DND-41 (cell line): Measurements from ENCODE around the gene HNRNPA1L2.
"Not testable (repeated sequence)": the region's sequence is repeated elsewhere in the genome, so short reads cannot be mapped to it uniquely, and the experiment has no call there.

Experiments
- ATAC-seq: fragments of 200-7000 bp; cut with Tn5 transposase; 3 replicates; pipeline ENCODE4 v1.9.1; 2021; ENCODE audit warnings: low read depth; ENCODE audit not compliant: insufficient read depth
- DNase-seq: peaks from one replicate; pipeline ENCODE4 v3.0.0-alpha.2; 2020
- H2AFZ ChIP-seq: 2 replicates; pipeline ENCODE4 v1.6.0; 2012; ENCODE audit warnings: low read depth, low read length
- H3K27ac ChIP-seq: 2 replicates; pipeline ENCODE4 v1.5.1; 2012; ENCODE audit warnings: low read length, inconsistent platforms
- H3K27me3 ChIP-seq: fragments of 200-600 bp; sonication (generic); 2 replicates; pipeline ENCODE4 v1.6.0; 2012; ENCODE audit warnings: low read length, mild to moderate bottlenecking, inconsistent platforms; ENCODE audit not compliant: insufficient read depth, poor library complexity
- H3K36me3 ChIP-seq: 2 replicates; pipeline ENCODE4 v1.5.1; 2012; ENCODE audit warnings: low read length, inconsistent platforms; ENCODE audit not compliant: insufficient read depth
- H3K4me1 ChIP-seq: 2 replicates; pipeline ENCODE4 v1.5.1; 2012; ENCODE audit warnings: mild to moderate bottlenecking, low read length; ENCODE audit not compliant: insufficient read depth
- H3K4me2 ChIP-seq: 2 replicates; pipeline ENCODE4 v1.6.0; 2012; ENCODE audit warnings: mild to moderate bottlenecking, moderate library complexity, low read length, inconsistent platforms; ENCODE audit not compliant: insufficient read depth
- H3K4me3 ChIP-seq, 2 experiments: fragments of 200-600 bp in 1 of 2; shearing (Covaris generic) in 1 of 2; 2 replicates each; pipeline ENCODE4 v1.5.1; 2012 to 2016; ENCODE audit warnings: inconsistent platforms in 2 of 2, low read length in 2 of 2, mild to moderate bottlenecking in 2 of 2, low read depth in 1 of 2, moderate library complexity in 1 of 2
- H3K79me2 ChIP-seq: 2 replicates; pipeline ENCODE4 v1.6.0; 2012; ENCODE audit warnings: low read length, inconsistent platforms; ENCODE audit not compliant: insufficient read depth
- H3K9ac ChIP-seq: 2 replicates; pipeline ENCODE4 v1.6.0; 2012; ENCODE audit warnings: low read depth, mild to moderate bottlenecking, inconsistent platforms, low read length, moderate library complexity
- H3K9me3 ChIP-seq: 2 replicates; pipeline ENCODE4 v1.5.1; 2012; ENCODE audit warnings: low read length, moderate library complexity, mild to moderate bottlenecking, inconsistent platforms; ENCODE audit not compliant: insufficient read depth, severe bottlenecking
- H4K20me1 ChIP-seq: 2 replicates; pipeline ENCODE4 v1.6.0; 2012; ENCODE audit warnings: low read length; ENCODE audit not compliant: insufficient read depth
- CTCF ChIP-seq: IDR thresholded peaks from 2 replicates; pipeline ENCODE4 v1.5.1; 2012; ENCODE audit warnings: borderline replicate concordance, low read length, moderate library complexity, mild to moderate bottlenecking; ENCODE audit not compliant: poor library complexity, severe bottlenecking; ENCODE audit errors: extremely low read depth
- EZH2 ChIP-seq: IDR thresholded peaks from 3 replicates; pipeline ENCODE4 v1.6.1; 2012; ENCODE audit warnings: borderline replicate concordance, low read depth, mild to moderate bottlenecking, moderate library complexity, low read length, inconsistent platforms; ENCODE audit not compliant: severe bottlenecking

Gene HNRNPA1L2

GRCh38 chr13:52642131-52642530, at the start of gene HNRNPA1L2:
Gene HNRNPA1L2 (plus strand): TSS chr13:52642431. CDS start chr13:52642493, 62 bp downstream.
- H3K27me3 ChIP-seq = no peaks in the 10 kb centered on the region
- H3K27ac ChIP-seq = no peak within 1 kb of the TSS
- no peaks in the 10 kb centered on the region for H3K79me2 ChIP-seq
- DNase-seq (no peak), ATAC-seq (no peak)
- no peak within 1 kb of the TSS for H3K9ac ChIP-seq
- no peak within 1 kb of the TSS for H2AFZ ChIP-seq
- no peak within 1 kb of the TSS for H3K4me3 ChIP-seq
- H3K4me1 ChIP-seq = no peaks in the 10 kb centered on the region
- H3K36me3 ChIP-seq = peaks cover 48% of the 10 kb centered on the region; the same call in 1 of the 2 replicates
- no peak within 1 kb of the TSS for H3K4me2 ChIP-seq
- no peaks in the 10 kb centered on the region for H4K20me1 ChIP-seq
- no peaks in the 10 kb centered on the region for H3K9me3 ChIP-seq
- TF ChIP-seq CTCF (no peak), EZH2 (no peak)

GRCh38 chr13:52593175-52593574, 49.1 kb upstream of the HNRNPA1L2 start:
- H3K4me1 ChIP-seq, H3K9ac ChIP-seq, H3K27me3 ChIP-seq, H3K4me3 ChIP-seq, DNase-seq, H3K9me3 ChIP-seq, H3K27ac ChIP-seq, H3K4me2 ChIP-seq, H3K79me2 ChIP-seq, H2AFZ ChIP-seq, ATAC-seq, H3K36me3 ChIP-seq, H4K20me1 ChIP-seq: not testable (repeated sequence)

GRCh38 chr13:52593812-52594211, 48.4 kb upstream of the HNRNPA1L2 start:
- H3K9me3 ChIP-seq, H3K79me2 ChIP-seq, H3K4me2 ChIP-seq, DNase-seq, H2AFZ ChIP-seq, H4K20me1 ChIP-seq, H3K4me1 ChIP-seq, H3K9ac ChIP-seq, H3K27ac ChIP-seq, H3K4me3 ChIP-seq, H3K27me3 ChIP-seq, H3K36me3 ChIP-seq, ATAC-seq: not testable (repeated sequence)

- H3K36me3 ChIP-seq, H2AFZ ChIP-seq, H3K79me2 ChIP-seq, H3K9ac ChIP-seq, H3K4me1 ChIP-seq, H3K4me3 ChIP-seq, H3K27me3 ChIP-seq, H4K20me1 ChIP-seq, H3K27ac ChIP-seq, H3K9me3 ChIP-seq, H3K4me2 ChIP-seq, DNase-seq, ATAC-seq: not testable (repeated sequence)
Measured at GRCh38 chr13:52594295-52594694, 47.9 kb upstream of the HNRNPA1L2 start.

- no peak for TF ChIP-seq CTCF
- Histone ChIP-seq H2AFZ (no peak overlapping the region), H3K36me3 (no peaks in the 10 kb centered on the region), H4K20me1 (no peaks in the 10 kb centered on the region), H3K4me2 (no peak overlapping the region), H3K9ac (no peak overlapping the region), H3K9me3 (no peaks in the 10 kb centered on the region), H3K4me3 (no peak overlapping the region), H3K27me3 (no peaks in the 10 kb centered on the region), H3K79me2 (no peaks in the 10 kb centered on the region), H3K4me1 (no peaks in the 10 kb centered on the region), H3K27ac (no peak overlapping the region)
- ATAC-seq = no peak
- no peak for DNase-seq
Measured at GRCh38 chr13:52597676-52598075, 44.6 kb upstream of the HNRNPA1L2 start.
